Esophagus muscularis mucosa (tissue), 4 donors: ENCODE measurements around the gene CPLX4. TPM values are rescaled to one million over a fixed set of nuclear protein-coding genes. Genes with fewer than 3 reads are reported as not detected.

Source experiments
- DNase-seq: peaks from one replicate; pipeline ENCODE4 v3.0.0-alpha.2; 2017; ENCODE audit errors: extremely low spot score
- H3K27ac ChIP-seq, 4 donors: fragments of 200-600 bp; sonication (generic); replicated peaks in 1 of 4; 1 replicate in 3 of 4; 2 replicates in 1 of 4; pipeline ENCODE4 v1.5.1; 2016 to 2019; ENCODE audit warnings: mild to moderate bottlenecking in 1 of 4
- H3K27me3 ChIP-seq, 4 donors: fragments of 200-600 bp; sonication (generic); one replicate each; pipeline versions ENCODE4 v1.5.1 to v1.6.0; 2016 to 2019
- H3K36me3 ChIP-seq, 4 donors: fragments of 200-600 bp; sonication (generic); one replicate each; pipeline ENCODE4 v1.5.1; 2016 to 2019
- H3K4me1 ChIP-seq, 4 donors: fragments of 200-600 bp; sonication (generic); one replicate each; pipeline ENCODE4 v1.5.1; 2016 to 2019
- H3K4me3 ChIP-seq, 4 donors: fragments of 200-600 bp; sonication (generic); 1 replicate in 2 of 4; 2 replicates in 2 of 4; pipeline ENCODE4 v1.5.1; 2016 to 2019; ENCODE audit warnings: mild to moderate bottlenecking in 4 of 4, moderate library complexity in 1 of 4
- H3K9me3 ChIP-seq, 4 donors: fragments of 200-600 bp; sonication (generic); 1 replicate in 3 of 4; 2 replicates in 1 of 4; pipeline ENCODE4 v1.5.1; 2016 to 2019
- EP300 ChIP-seq: sonication (generic); formaldehyde crosslinking; IDR thresholded peaks from one replicate; pipeline ENCODE4 v1.6.1; 2017; ENCODE audit warnings: antibody characterized with exemption
- POLR2A ChIP-seq: fragments of 450-650 bp; IDR thresholded peaks from one replicate; pipeline ENCODE4 v1.6.1; 2017; ENCODE audit warnings: antibody characterized with exemption, moderate library complexity, mild to moderate bottlenecking, low read depth
- POLR2AphosphoS5 ChIP-seq, 2 donors: sonication (generic); formaldehyde crosslinking; IDR thresholded peaks; one replicate each; pipeline ENCODE4 v1.6.1; 2017; ENCODE audit warnings: antibody characterized with exemption in 2 of 2
- WGBS: methylation state at CpG from one replicate; pipeline ENCODE4 v1.1.5; 2018; 5-methylcytosine and 5-hydroxymethylcytosine counted together
- intact Hi-C: fragments of 100-400 bp; cut with DNase I; formaldehyde crosslinking; loops from one replicate; pipeline ENCODE4 v1.15.1; 2023
- total RNA-seq, 4 donors: library from RNA; depleted of rRNA; stranded (reverse); fragments of >200 nt; gene quantifications; one replicate each; pipeline versions ENCODE4 v1.1.0 to v1.2.1, GENCODE V29; 2016
- TF ChIP-seq, protein P1 (sequence below), 3 experiments: fragments of 200-600 bp in 2 of 3; fragments of 450-650 bp in 1 of 3; sonication (generic) in 2 of 3; IDR thresholded peaks; one replicate each; pipeline ENCODE4 v1.5.1; 2017 to 2019; ENCODE audit warnings: antibody characterized with exemption in 3 of 3, mild to moderate bottlenecking in 2 of 3, moderate library complexity in 1 of 3

CPLX4 gene
- total RNA-seq, 4 donors from 2014 or later, result not detected

DNA sequence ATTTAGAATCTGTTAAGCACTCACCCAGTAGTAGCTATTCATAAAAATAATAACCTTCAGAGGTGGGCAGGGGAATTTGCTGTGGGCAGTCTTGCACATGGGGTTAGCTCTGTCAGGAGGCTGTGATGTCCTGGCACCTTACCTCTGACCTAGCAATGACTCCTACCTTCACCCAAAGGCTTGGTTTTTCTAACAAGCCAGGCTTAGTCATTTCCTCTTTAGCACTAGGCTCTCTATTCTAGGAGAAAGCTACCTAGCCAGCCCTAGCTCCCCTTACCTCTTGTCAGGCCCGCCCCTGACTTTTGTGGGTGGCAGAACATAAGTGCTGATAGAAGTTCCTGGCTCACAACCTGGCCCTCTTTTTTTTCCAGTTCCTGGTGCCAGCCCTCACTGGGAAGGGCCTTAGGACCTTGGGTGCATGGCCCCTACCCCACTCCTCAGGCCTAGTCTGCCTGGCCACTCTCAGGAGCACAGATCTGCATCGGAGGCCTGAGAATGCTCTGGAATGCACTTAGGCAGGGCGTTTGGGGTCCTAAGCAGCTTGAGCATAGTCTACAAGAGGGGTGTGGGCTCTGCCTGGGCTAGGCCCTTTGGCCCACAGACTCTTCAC lies 17.7 kb downstream of the CPLX4 start:
- intact Hi-C loops, result no loop called here
- TF ChIP-seq EP300 (no peak), POLR2A (no peak), POLR2AphosphoS5 (IDR thresholded peaks at IDR 0.05) (no peak)
- TF ChIP-seq, protein P1, sequence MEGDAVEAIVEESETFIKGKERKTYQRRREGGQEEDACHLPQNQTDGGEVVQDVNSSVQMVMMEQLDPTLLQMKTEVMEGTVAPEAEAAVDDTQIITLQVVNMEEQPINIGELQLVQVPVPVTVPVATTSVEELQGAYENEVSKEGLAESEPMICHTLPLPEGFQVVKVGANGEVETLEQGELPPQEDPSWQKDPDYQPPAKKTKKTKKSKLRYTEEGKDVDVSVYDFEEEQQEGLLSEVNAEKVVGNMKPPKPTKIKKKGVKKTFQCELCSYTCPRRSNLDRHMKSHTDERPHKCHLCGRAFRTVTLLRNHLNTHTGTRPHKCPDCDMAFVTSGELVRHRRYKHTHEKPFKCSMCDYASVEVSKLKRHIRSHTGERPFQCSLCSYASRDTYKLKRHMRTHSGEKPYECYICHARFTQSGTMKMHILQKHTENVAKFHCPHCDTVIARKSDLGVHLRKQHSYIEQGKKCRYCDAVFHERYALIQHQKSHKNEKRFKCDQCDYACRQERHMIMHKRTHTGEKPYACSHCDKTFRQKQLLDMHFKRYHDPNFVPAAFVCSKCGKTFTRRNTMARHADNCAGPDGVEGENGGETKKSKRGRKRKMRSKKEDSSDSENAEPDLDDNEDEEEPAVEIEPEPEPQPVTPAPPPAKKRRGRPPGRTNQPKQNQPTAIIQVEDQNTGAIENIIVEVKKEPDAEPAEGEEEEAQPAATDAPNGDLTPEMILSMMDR (IDR thresholded peaks at IDR 0.05), result no peak

DNA sequence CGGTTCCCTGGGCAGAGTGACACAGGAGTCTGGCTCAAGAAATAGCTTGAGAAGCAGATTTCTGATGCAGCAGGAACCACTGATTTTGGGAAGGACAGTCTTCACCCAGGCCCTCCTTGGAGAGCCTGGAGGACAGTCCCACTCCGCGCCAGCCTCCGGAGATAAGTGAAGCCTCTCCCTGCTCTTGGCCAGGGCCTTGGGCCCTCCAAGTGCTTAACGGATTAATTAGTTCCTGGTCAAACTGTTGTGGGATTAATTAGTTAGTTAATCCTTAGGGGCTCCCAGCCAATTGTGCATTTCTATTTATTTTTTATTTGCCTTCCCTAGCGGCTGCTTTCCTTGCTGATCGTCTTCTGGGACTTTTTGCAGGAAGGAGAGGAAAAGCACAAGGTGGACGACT lies 19.6 kb downstream of the CPLX4 start:
- DNase-seq, result peak; percentile 86
- intact Hi-C loops, result no loop called here
- 78% methylated on average over 7 of the region's 8 CpGs for WGBS
- H3K27ac ChIP-seq, result no peak overlapping the region
- no peak for TF ChIP-seq POLR2AphosphoS5 (IDR thresholded peaks at IDR 0.05)
- no peak for TF ChIP-seq POLR2A
- TF ChIP-seq, protein P1 (IDR thresholded peaks at IDR 0.05), result no peak
- TF ChIP-seq EP300, result no peak
- no peaks in the 10 kb centered on the region for H3K36me3 ChIP-seq
- no peaks in the 10 kb centered on the region for H3K9me3 ChIP-seq
- H3K4me1 ChIP-seq, result no peaks in the 10 kb centered on the region
- no peak overlapping the region for H3K4me3 ChIP-seq
- peaks cover 0 to 24% (median 0%) of the 10 kb centered on the region in 4 donors for H3K27me3 ChIP-seq

More for the DNA sequence above, 17.7 kb downstream of the CPLX4 start:
- no peaks in the 10 kb centered on the region for H3K4me1 ChIP-seq
- no peak overlapping the region for H3K4me3 ChIP-seq
- H3K9me3 ChIP-seq, result no peaks in the 10 kb centered on the region
- H3K36me3 ChIP-seq, result no peaks in the 10 kb centered on the region
- WGBS, result 70% methylated on average over 2 of the region's 3 CpGs
- H3K27me3 ChIP-seq, result peaks cover 0 to 23% (median 0%) of the 10 kb centered on the region in 4 donors
- no peak overlapping the region for H3K27ac ChIP-seq
- peak; percentile 82 for DNase-seq

DNA sequence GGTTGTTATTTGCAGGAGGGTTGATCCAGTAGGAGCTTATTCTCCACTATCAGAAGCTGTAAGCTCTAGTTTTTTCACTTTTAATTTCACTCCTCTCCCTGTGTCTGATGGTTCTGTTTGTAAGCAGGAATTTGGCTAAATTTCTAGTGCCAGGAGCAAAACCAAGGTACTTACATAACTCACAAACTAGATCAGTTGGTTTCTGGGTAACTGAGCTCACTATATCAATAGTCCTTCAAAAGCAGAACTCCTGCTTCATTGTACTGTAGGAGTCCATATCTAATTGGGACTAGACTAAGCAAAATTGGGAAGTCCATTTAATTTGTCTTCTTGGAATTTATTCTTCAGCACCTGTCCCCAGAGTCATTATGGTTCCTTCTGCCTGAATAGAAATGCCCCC lies 25.1 kb downstream of the CPLX4 start:
- peak; percentile 47 for DNase-seq
- H3K36me3 ChIP-seq, result no peaks in the 10 kb centered on the region
- intact Hi-C loops, result no loop called here
- peaks cover 0 to 26% (median 0%) of the 10 kb centered on the region in 4 donors for H3K27me3 ChIP-seq
- H3K9me3 ChIP-seq, result no peaks in the 10 kb centered on the region
- no peak overlapping the region for H3K4me3 ChIP-seq
- TF ChIP-seq, protein P1 (IDR thresholded peaks at IDR 0.05), result no peak
- TF ChIP-seq POLR2AphosphoS5 (IDR thresholded peaks at IDR 0.05) (no peak), POLR2A (no peak), EP300 (no peak)
- no peak overlapping the region for H3K27ac ChIP-seq
- H3K4me1 ChIP-seq, result no peaks in the 10 kb centered on the region

DNA sequence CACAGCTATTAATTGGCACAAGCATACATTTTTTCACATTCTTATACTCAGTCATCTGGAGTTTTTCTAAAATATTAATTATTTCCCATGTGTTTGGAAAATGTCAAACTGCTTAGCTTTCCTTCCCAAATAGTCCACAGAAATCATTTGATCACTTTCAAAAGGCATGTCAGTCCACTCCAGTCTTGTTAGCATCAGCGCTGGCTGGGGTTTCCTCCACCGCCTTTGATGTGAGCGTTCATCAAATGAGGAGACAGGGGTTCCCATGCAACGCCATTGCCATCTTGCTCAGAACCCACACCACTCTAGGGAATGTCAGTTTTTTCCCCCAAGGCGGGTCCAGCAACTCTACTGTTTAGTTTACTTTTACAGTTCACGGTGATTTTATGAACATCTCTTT lies 32.1 kb downstream of the CPLX4 start:
- no peak overlapping the region for H3K4me3 ChIP-seq
- H3K36me3 ChIP-seq, result no peaks in the 10 kb centered on the region
- TF ChIP-seq POLR2AphosphoS5 (IDR thresholded peaks at IDR 0.05), result no peak
- TF ChIP-seq EP300, result no peak
- TF ChIP-seq, protein P1 (IDR thresholded peaks at IDR 0.05), result no peak
- TF ChIP-seq POLR2A, result no peak
- DNase-seq, result peak; percentile 34
- H3K27me3 ChIP-seq, result peaks cover 0 to 52% (median 3%) of the 10 kb centered on the region in 4 donors
- H3K27ac ChIP-seq, result no peak overlapping the region
- no peaks in the 10 kb centered on the region for H3K4me1 ChIP-seq
- no peaks in the 10 kb centered on the region for H3K9me3 ChIP-seq
- intact Hi-C loops, result no loop called here
- WGBS, result 41% methylated on average over 6 of the region's 6 CpGs

DNA sequence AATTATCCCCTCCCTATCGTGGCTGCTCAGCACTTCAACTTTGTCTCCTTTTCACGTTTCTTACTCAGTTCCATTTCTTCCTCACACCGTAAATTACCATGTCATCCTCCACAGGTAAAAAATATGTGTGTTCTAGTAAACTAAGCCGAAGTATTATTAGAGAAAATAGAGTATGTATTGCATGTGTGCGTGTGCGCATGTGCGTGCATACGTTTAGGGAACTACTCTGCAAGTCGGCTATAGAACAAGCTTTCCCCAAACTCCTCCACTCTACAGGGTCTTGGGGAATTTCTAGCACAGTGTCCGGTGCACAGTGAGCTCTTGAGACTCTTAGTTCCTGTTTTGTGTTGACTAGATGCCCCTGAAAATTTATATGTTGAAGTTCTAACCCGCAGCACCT lies 36.1 kb downstream of the CPLX4 start:
- Histone ChIP-seq H3K9me3 (no peaks in the 10 kb centered on the region), H3K4me3 (no peak overlapping the region), H3K27me3 (peaks cover 0 to 85% (median 3%) of the 10 kb centered on the region in 4 donors), H3K4me1 (no peaks in the 10 kb centered on the region), H3K27ac (no peak overlapping the region), H3K36me3 (no peaks in the 10 kb centered on the region)
- intact Hi-C loops, result no loop called here
- DNase-seq, result no peak
- TF ChIP-seq POLR2A, result no peak
- no peak for TF ChIP-seq EP300
- TF ChIP-seq, protein P1 (IDR thresholded peaks at IDR 0.05), result no peak
- no peak for TF ChIP-seq POLR2AphosphoS5 (IDR thresholded peaks at IDR 0.05)
- 86% methylated on average over 11 of the region's 11 CpGs for WGBS
